ENCODE data around the gene SUN1.

- TF ChIP-seq CTCF (IDR thresholded peaks at IDR 0.05; ENCODE audit: control extremely low read depth in 1 of 3, insufficient read depth in 1 of 3, low read depth in 1 of 3, low read length in 3 of 3) (no peak), JUN (IDR thresholded peaks at IDR 0.05; ENCODE audit: low read depth, low read length) (no peak), EZH2 (IDR thresholded peaks at IDR 0.05; ENCODE audit: low read depth, low read length, severe bottlenecking) (no peak), YY1 (IDR thresholded peaks at IDR 0.05; ENCODE audit: low read depth, low read length) (no peak), TEAD4 (IDR thresholded peaks at IDR 0.05; ENCODE audit: low read depth, low read length) (no peak), SIX5 (IDR thresholded peaks at IDR 0.05; ENCODE audit: low read depth, low read length) (no peak), RXRA (IDR thresholded peaks at IDR 0.05; ENCODE audit: insufficient read depth, low read depth, low read length) (no peak), TCF12 (IDR thresholded peaks at IDR 0.05; ENCODE audit: low read depth, low read length) (no peak), CHD7 (IDR thresholded peaks at IDR 0.05; ENCODE audit: insufficient replicate concordance, low read length) (no peak), POLR2A (IDR thresholded peaks at IDR 0.05; ENCODE audit: control extremely low read depth in 1 of 2, low read depth in 2 of 2, low read length in 2 of 2) (no peak), POLR2AphosphoS5 (IDR thresholded peaks at IDR 0.05; ENCODE audit: low read depth, low read length) (no peak), ATF3 (IDR thresholded peaks at IDR 0.05; ENCODE audit: insufficient read depth, low read depth, low read length) (no peak), NRF1 (IDR thresholded peaks at IDR 0.05; ENCODE audit: low read depth, low read length) (no peak)
- TF ChIP-seq, protein P1, sequence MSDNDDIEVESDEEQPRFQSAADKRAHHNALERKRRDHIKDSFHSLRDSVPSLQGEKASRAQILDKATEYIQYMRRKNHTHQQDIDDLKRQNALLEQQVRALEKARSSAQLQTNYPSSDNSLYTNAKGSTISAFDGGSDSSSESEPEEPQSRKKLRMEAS (IDR thresholded peaks at IDR 0.05) = no peak
Measured at GRCh38 chr7:914521-915194, 82.4 kb downstream of the SUN1 start.
